K562 (cell line): ENCODE data around the gene OCIAD2. TPM values are rescaled to one million over a fixed set of nuclear protein-coding genes. Genes with fewer than 3 reads are reported as not detected.

Experiments used
- CXXC5 ChIP-seq: fragments of 250-450 bp; sonication (Bioruptor Pico); IDR thresholded peaks from 2 replicates; pipeline ENCODE4 v1.8.0; 2022; ENCODE audit warnings: inconsistent platforms, mild to moderate bottlenecking, moderate library complexity
- DIDO1 ChIP-seq: fragments of 450-650 bp; IDR thresholded peaks from 2 replicates; pipeline ENCODE4 v1.6.1; 2016; ENCODE audit warnings: low read depth, missing biosample characterization, missing genetic modification characterization
- DMBX1 ChIP-seq: fragments of 250-450 bp; sonication (Bioruptor Pico); IDR thresholded peaks from 2 replicates; pipeline ENCODE4 v1.8.0; 2022; ENCODE audit warnings: inconsistent platforms, mild to moderate bottlenecking, moderate library complexity, borderline replicate concordance
- PTRF ChIP-seq: fragments of 450-650 bp; IDR thresholded peaks from 2 replicates; pipeline ENCODE4 v1.6.1; 2016; ENCODE audit warnings: mild to moderate bottlenecking, missing genetic modification characterization, missing compliant biosample characterization
- SMAD3 ChIP-seq: fragments of 450-650 bp; formaldehyde crosslinking; conservative IDR thresholded peaks from 2 replicates; pipeline ENCODE4 v1.4.0; 2020; ENCODE audit warnings: mild to moderate bottlenecking
- ZNF175 ChIP-seq: fragments of 200-800 bp; sonication (Bioruptor generic); IDR thresholded peaks from 2 replicates; pipeline ENCODE4 v1.6.1; 2016; ENCODE audit warnings: low read depth, mild to moderate bottlenecking, missing genetic modification characterization, missing compliant biosample characterization
- ZNF354B ChIP-seq: fragments of 250-450 bp; sonication (Bioruptor Pico); IDR thresholded peaks from 2 replicates; pipeline ENCODE4 v1.4.0; 2020
- polyA plus RNA-seq, 8 experiments: library from polyadenylated mRNA; depleted of rRNA in 4 of 8; stranded (reverse) in 5 of 8; unstranded in 3 of 8; fragments of >200 nt; fragmentation: Nextera tagmentation in 2 of 8; fragmentation: Illumina TruSeq in 1 of 8; extraction: Ambion mirVana in 2 of 8; extraction: Trizol in 1 of 8; gene quantifications; 2 replicates each; pipeline versions ENCODE4 v1.2.1 to v1.2.3, GENCODE V29; 2011 to 2014; ENCODE audit warnings: inconsistent platforms in 1 of 8, missing spikeins in 1 of 8
- total RNA-seq, 7 experiments: library from RNA; depleted of rRNA in 6 of 7; stranded (reverse); fragments of >200 nt in 6 of 7; fragmentation: Illumina TruSeq in 2 of 7; extraction: Trizol in 2 of 7; gene quantifications; 2 replicates each; pipeline versions ENCODE4 v1.2.1 to v1.2.3, GENCODE V29; 2011 to 2021; ENCODE audit warnings: low replicate concordance in 1 of 7
- TF ChIP-seq, protein P1 (sequence below): fragments of 450-650 bp; IDR thresholded peaks from 2 replicates; pipeline ENCODE4 v1.6.1; 2016; ENCODE audit warnings: mild to moderate bottlenecking, moderate library complexity
- TF ChIP-seq, protein P2 (sequence below): sonication (generic); formaldehyde crosslinking; IDR thresholded peaks from 2 replicates; pipeline ENCODE4 v1.8.0; 2022; ENCODE audit warnings: missing genetic modification reagents, mild to moderate bottlenecking, moderate library complexity, borderline replicate concordance
- TF ChIP-seq, protein P3 (sequence below): sonication (generic); formaldehyde crosslinking; IDR thresholded peaks from 2 replicates; pipeline ENCODE4 v1.9.0; 2022; ENCODE audit warnings: mild to moderate bottlenecking, missing genetic modification reagents
- TF ChIP-seq, protein P4 (sequence below), 3 experiments: IDR thresholded peaks in 2 of 3; conservative IDR thresholded peaks in 1 of 3; 2 replicates each; pipeline ENCODE4 v1.5.1; 2011 to 2012; ENCODE audit warnings: low read length in 3 of 3, mild to moderate bottlenecking in 3 of 3, control low read depth in 2 of 3, improper control_type of control experiment in 1 of 3, inconsistent platforms in 1 of 3, low read depth in 1 of 3, mixed read lengths in 1 of 3, moderate library complexity in 1 of 3; ENCODE audit not compliant: insufficient read depth in 2 of 3

Gene OCIAD2
- total and polyA plus RNA-seq, 9 of the 15 experiments (the other 6 are each of a cell fraction or from before 2014, with no cell fraction given), result 0.11 to 0.98 TPM; not detected in 7

DNA sequence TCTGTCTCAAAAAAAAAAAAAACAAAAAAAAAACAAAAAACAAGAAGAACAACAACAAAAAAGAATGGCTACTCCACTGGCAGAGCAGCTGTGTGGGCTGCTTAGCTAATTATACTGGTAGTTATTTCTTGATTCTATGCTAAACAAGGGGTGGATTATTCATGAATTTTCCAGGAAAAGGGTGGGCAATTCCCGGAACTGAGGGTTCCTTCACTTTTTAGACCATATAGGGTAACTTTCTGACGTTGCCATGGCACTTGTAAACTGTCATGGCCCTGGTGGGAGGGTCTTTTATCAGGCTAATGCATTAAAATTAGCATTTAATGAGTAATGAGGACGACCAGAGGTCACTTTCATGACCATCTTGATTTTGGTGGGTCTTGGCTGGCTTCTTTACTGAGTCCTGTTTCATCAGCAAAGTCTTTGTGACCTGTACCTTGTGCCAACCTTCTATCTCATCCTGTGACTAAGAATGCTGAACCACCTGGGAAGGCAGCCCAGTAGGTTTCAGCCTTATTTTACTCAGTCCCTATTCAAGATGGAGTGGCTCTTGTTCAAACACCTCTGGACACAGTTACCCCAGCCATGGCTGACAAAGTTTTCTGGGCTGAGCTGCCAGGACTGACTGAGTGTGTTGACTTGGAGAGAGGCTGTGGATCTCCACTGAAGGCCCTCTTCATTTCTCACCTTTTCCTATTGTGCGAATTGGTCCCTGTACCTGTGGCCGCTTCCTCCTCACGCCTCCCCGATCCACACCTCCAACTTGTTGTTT, 1.3 kb upstream of the OCIAD2 start (continued):
- TF ChIP-seq, protein P1, sequence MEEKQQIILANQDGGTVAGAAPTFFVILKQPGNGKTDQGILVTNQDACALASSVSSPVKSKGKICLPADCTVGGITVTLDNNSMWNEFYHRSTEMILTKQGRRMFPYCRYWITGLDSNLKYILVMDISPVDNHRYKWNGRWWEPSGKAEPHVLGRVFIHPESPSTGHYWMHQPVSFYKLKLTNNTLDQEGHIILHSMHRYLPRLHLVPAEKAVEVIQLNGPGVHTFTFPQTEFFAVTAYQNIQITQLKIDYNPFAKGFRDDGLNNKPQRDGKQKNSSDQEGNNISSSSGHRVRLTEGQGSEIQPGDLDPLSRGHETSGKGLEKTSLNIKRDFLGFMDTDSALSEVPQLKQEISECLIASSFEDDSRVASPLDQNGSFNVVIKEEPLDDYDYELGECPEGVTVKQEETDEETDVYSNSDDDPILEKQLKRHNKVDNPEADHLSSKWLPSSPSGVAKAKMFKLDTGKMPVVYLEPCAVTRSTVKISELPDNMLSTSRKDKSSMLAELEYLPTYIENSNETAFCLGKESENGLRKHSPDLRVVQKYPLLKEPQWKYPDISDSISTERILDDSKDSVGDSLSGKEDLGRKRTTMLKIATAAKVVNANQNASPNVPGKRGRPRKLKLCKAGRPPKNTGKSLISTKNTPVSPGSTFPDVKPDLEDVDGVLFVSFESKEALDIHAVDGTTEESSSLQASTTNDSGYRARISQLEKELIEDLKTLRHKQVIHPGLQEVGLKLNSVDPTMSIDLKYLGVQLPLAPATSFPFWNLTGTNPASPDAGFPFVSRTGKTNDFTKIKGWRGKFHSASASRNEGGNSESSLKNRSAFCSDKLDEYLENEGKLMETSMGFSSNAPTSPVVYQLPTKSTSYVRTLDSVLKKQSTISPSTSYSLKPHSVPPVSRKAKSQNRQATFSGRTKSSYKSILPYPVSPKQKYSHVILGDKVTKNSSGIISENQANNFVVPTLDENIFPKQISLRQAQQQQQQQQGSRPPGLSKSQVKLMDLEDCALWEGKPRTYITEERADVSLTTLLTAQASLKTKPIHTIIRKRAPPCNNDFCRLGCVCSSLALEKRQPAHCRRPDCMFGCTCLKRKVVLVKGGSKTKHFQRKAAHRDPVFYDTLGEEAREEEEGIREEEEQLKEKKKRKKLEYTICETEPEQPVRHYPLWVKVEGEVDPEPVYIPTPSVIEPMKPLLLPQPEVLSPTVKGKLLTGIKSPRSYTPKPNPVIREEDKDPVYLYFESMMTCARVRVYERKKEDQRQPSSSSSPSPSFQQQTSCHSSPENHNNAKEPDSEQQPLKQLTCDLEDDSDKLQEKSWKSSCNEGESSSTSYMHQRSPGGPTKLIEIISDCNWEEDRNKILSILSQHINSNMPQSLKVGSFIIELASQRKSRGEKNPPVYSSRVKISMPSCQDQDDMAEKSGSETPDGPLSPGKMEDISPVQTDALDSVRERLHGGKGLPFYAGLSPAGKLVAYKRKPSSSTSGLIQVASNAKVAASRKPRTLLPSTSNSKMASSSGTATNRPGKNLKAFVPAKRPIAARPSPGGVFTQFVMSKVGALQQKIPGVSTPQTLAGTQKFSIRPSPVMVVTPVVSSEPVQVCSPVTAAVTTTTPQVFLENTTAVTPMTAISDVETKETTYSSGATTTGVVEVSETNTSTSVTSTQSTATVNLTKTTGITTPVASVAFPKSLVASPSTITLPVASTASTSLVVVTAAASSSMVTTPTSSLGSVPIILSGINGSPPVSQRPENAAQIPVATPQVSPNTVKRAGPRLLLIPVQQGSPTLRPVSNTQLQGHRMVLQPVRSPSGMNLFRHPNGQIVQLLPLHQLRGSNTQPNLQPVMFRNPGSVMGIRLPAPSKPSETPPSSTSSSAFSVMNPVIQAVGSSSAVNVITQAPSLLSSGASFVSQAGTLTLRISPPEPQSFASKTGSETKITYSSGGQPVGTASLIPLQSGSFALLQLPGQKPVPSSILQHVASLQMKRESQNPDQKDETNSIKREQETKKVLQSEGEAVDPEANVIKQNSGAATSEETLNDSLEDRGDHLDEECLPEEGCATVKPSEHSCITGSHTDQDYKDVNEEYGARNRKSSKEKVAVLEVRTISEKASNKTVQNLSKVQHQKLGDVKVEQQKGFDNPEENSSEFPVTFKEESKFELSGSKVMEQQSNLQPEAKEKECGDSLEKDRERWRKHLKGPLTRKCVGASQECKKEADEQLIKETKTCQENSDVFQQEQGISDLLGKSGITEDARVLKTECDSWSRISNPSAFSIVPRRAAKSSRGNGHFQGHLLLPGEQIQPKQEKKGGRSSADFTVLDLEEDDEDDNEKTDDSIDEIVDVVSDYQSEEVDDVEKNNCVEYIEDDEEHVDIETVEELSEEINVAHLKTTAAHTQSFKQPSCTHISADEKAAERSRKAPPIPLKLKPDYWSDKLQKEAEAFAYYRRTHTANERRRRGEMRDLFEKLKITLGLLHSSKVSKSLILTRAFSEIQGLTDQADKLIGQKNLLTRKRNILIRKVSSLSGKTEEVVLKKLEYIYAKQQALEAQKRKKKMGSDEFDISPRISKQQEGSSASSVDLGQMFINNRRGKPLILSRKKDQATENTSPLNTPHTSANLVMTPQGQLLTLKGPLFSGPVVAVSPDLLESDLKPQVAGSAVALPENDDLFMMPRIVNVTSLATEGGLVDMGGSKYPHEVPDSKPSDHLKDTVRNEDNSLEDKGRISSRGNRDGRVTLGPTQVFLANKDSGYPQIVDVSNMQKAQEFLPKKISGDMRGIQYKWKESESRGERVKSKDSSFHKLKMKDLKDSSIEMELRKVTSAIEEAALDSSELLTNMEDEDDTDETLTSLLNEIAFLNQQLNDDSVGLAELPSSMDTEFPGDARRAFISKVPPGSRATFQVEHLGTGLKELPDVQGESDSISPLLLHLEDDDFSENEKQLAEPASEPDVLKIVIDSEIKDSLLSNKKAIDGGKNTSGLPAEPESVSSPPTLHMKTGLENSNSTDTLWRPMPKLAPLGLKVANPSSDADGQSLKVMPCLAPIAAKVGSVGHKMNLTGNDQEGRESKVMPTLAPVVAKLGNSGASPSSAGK, result no peak
- TF ChIP-seq DIDO1 (tag) (peak; percentile 35; the same call in 1 of the 2 replicates), ZNF175 (peak; percentile 79), SMAD3 (CRISPR knock-in tag) (0 out of 2 replicates have a peak, but pooled peaks have one; percentile 38), DMBX1 (CRISPR knock-in tag) (peak; percentile 31; the same call in 1 of the 2 replicates), PTRF (tag) (peak; percentile 61; the same call in 1 of the 2 replicates), CXXC5 (0 out of 2 replicates have a peak, but pooled peaks have one; percentile 11), ZNF354B (CRISPR knock-in tag) (0 out of 2 replicates have a peak, but pooled peaks have one; percentile 20)
- TF ChIP-seq, protein P2, sequence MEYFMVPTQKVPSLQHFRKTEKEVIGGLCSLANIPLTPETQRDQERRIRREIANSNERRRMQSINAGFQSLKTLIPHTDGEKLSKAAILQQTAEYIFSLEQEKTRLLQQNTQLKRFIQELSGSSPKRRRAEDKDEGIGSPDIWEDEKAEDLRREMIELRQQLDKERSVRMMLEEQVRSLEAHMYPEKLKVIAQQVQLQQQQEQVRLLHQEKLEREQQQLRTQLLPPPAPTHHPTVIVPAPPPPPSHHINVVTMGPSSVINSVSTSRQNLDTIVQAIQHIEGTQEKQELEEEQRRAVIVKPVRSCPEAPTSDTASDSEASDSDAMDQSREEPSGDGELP (CRISPR knock-in tag), result no peak
- TF ChIP-seq, protein P3, sequence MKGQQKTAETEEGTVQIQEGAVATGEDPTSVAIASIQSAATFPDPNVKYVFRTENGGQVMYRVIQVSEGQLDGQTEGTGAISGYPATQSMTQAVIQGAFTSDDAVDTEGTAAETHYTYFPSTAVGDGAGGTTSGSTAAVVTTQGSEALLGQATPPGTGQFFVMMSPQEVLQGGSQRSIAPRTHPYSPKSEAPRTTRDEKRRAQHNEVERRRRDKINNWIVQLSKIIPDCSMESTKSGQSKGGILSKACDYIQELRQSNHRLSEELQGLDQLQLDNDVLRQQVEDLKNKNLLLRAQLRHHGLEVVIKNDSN (CRISPR knock-in tag), result no peak
- TF ChIP-seq, protein P4, sequence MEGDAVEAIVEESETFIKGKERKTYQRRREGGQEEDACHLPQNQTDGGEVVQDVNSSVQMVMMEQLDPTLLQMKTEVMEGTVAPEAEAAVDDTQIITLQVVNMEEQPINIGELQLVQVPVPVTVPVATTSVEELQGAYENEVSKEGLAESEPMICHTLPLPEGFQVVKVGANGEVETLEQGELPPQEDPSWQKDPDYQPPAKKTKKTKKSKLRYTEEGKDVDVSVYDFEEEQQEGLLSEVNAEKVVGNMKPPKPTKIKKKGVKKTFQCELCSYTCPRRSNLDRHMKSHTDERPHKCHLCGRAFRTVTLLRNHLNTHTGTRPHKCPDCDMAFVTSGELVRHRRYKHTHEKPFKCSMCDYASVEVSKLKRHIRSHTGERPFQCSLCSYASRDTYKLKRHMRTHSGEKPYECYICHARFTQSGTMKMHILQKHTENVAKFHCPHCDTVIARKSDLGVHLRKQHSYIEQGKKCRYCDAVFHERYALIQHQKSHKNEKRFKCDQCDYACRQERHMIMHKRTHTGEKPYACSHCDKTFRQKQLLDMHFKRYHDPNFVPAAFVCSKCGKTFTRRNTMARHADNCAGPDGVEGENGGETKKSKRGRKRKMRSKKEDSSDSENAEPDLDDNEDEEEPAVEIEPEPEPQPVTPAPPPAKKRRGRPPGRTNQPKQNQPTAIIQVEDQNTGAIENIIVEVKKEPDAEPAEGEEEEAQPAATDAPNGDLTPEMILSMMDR (IDR thresholded peaks at IDR 0.05 in 2 of 3, conservative IDR thresholded peaks at IDR 0.05 in 1 of 3; ENCODE audit: insufficient read depth in 2 of 3, low read depth in 1 of 3, low read length in 3 of 3), result no peak
